Measurements from ENCODE around the gene NEUROG1. TPM values are rescaled to one million over a fixed set of nuclear protein-coding genes. Genes with fewer than 3 reads are reported as not detected.

Gene NEUROG1, protein sequence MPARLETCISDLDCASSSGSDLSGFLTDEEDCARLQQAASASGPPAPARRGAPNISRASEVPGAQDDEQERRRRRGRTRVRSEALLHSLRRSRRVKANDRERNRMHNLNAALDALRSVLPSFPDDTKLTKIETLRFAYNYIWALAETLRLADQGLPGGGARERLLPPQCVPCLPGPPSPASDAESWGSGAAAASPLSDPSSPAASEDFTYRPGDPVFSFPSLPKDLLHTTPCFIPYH
- total RNA-seq (2014; rRNA removed; shearing (Covaris generic); ENCODE audit: low replicate concordance): not detected in 2 replicates

DNA sequence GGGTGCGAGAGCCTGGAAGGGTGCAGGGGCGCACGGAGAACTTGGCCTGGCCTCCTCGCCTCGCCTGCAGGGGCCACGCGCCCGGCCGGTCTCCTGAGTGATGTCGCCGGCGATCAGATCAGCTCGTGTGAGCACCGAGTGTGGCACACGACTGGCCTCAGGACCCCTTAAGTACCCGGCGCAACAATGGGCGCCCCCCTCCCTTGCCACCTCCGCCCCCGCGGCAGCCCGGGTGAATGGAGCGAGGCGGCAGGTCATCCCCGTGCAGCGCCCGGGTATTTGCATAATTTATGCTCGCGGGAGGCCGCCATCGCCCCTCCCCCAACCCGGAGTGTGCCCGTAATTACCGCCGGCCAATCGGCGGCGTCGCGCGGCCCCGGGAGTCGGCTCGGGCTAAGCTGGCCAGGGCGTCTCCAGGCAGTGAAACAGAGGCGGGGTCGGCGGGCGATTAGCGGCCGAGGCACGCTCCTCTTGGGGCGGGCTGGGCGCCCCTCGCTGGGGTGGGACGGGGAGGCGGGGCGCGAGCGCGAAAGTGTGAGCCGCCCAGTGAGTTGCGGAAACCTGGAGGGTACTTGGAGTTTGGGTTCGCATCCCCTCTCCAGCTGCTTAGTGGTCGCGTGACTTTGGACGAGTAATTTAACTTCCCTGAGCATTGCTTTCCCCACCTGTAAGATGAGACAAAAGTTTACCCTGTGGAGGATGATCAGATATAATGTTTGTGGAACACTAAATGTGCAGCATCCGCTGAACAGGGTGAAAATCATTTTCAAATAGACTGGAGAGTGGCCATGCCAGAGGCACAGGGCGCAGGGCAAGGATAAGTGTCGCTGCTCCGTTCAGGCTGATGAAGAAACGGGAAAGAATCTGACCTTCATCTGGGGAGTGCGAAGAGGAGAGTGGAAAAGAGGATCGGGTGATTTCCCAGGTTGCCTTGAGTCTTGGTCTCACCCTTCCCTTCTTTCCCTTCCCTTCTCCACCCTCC, at the start of gene NEUROG1:
Gene NEUROG1 (minus strand): TSS at position 145 of the 982 bp plus-strand sequence. CDS start 274 bp downstream, outside the sequence.
- Histone ChIP-seq H2AFZ (ENCODE audit: low read length) (no peak within 1 kb of the TSS), H3K27me3 (ENCODE audit: low read length) (no peaks in the 10 kb centered on the region)

DNA sequence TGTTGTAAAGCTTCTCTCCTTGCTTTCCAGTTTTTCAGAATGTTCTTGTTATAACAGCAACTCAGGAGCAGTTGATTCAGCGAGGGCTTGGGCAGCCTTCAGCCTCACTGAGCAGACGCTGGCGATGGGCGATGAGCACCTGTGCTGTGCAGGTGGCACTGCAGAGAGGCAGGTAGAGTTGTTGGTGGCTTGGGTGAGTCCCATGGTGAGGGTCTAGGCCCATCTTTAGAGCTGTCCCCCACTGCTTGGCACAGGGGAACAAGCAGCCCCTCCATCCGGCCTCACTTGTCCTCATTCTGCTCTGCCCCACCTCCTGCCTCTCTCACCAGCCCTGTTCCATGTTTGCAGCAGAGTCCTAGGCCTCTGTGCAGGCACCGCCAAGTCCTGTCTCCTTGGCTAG, 49.2 kb upstream of the NEUROG1 start:
- Histone ChIP-seq H4K20me1 (ENCODE audit: insufficient read depth, low read depth, low read length) (no peaks in the 10 kb centered on the region), H3K79me2 (ENCODE audit: low read length) (no peaks in the 10 kb centered on the region), H3K36me3 (ENCODE audit: insufficient read depth, low read length) (no peaks in the 10 kb centered on the region), H3K9ac (ENCODE audit: low read length) (no peak overlapping the region), H2AFZ (ENCODE audit: low read length) (no peak overlapping the region), H3K9me3 (ENCODE audit: low read length) (no peaks in the 10 kb centered on the region), H3K27me3 (ENCODE audit: low read length) (no peaks in the 10 kb centered on the region), H3K4me3 (ENCODE audit: low read length) (no peak overlapping the region), H3K4me2 (ENCODE audit: low read depth, low read length, poor library complexity, severe bottlenecking) (no peak overlapping the region), H3K4me1 (ENCODE audit: low read length) (no peaks in the 10 kb centered on the region), H3K9me2 (replicated peaks; ENCODE audit: insufficient read depth, low read length) (no peaks in the 10 kb centered on the region), H3K27ac (ENCODE audit: low read length) (no peak overlapping the region)
- DNase-seq: no peak

More for the DNA sequence above, at the start of gene NEUROG1:
- no peaks in the 10 kb centered on the region for H3K9me2 ChIP-seq (replicated peaks; ENCODE audit: insufficient read depth, low read length)
- H4K20me1 ChIP-seq (ENCODE audit: insufficient read depth, low read depth, low read length): no peaks in the 10 kb centered on the region
- H3K4me3 ChIP-seq (ENCODE audit: low read length): no peak within 1 kb of the TSS
- H3K4me2 ChIP-seq (ENCODE audit: low read depth, low read length, poor library complexity, severe bottlenecking): no peak within 1 kb of the TSS
- no peak within 1 kb of the TSS for H3K27ac ChIP-seq (ENCODE audit: low read length)
- no peaks in the 10 kb centered on the region for H3K9me3 ChIP-seq (ENCODE audit: low read length)
- H3K36me3 ChIP-seq (ENCODE audit: insufficient read depth, low read length): no peaks in the 10 kb centered on the region
- H3K4me1 ChIP-seq (ENCODE audit: low read length): no peaks in the 10 kb centered on the region
- no peaks in the 10 kb centered on the region for H3K79me2 ChIP-seq (ENCODE audit: low read length)
- DNase-seq: no peak
- H3K9ac ChIP-seq (ENCODE audit: low read length): no peak within 1 kb of the TSS

DNA sequence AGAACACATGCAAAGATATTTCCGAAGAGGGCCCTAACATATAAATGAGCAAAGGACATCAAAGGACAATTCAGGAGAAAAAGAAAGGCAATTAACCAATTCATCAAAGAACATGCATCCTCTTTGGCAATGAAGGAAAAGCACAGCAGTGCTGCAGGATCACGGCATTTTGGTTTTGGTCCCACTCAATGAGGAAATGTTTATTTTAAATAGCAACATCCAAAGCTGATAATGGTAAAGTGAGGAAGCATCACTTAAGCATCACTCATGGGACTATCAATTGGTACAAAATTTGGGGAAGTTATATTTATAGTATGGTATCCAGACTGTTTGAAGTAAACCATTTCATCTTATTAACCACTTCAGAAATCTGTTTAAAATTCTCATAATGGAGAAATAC, 48.5 kb upstream of the NEUROG1 start:
- H3K9ac ChIP-seq (ENCODE audit: low read length): no peak overlapping the region
- no peaks in the 10 kb centered on the region for H3K9me3 ChIP-seq (ENCODE audit: low read length)
- H3K4me1 ChIP-seq (ENCODE audit: low read length): no peaks in the 10 kb centered on the region
- H3K79me2 ChIP-seq (ENCODE audit: low read length): no peaks in the 10 kb centered on the region
- H3K36me3 ChIP-seq (ENCODE audit: insufficient read depth, low read length): no peaks in the 10 kb centered on the region
- no peaks in the 10 kb centered on the region for H3K27me3 ChIP-seq (ENCODE audit: low read length)
- H3K4me3 ChIP-seq (ENCODE audit: low read length): no peak overlapping the region
- no peak for DNase-seq
- no peak overlapping the region for H3K27ac ChIP-seq (ENCODE audit: low read length)
- no peak overlapping the region for H3K4me2 ChIP-seq (ENCODE audit: low read depth, low read length, poor library complexity, severe bottlenecking)
- H3K9me2 ChIP-seq (replicated peaks; ENCODE audit: insufficient read depth, low read length): no peaks in the 10 kb centered on the region
- no peaks in the 10 kb centered on the region for H4K20me1 ChIP-seq (ENCODE audit: insufficient read depth, low read depth, low read length)
- H2AFZ ChIP-seq (ENCODE audit: low read length): no peak overlapping the region

DNA sequence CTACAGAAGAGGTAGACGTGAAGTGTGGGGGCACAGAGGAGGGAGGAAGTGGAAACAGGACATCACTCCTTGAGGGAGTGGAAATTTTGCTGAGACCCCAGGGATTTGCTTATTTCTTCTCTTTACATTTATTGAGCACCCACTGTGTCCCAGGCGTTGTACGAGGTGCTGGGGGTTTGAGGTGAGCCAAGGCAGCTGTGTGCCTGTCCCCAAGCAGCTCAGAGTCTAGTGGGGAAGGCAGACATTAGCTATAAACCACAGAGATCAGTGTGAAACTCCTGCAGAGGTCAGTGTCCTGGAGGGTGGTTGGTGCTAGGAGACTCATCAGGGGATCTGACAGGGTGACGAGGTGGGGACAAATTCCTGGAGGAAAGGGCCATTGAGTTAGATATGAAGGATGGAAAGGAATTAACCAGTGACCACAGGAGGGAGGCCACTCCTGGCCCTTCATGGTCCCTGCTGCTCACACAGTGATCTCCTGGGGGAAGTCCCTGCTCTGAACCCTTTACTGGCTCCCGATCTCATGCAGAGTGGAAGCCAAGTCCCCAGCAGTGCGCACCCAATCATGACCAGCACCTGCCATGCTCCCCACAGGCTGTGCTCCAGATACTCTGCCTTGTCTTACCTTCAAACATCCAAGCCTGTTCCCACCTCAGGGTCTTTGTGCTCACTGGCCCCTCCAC, 46.5 kb upstream of the NEUROG1 start:
- Histone ChIP-seq H3K4me2 (ENCODE audit: low read depth, low read length, poor library complexity, severe bottlenecking) (no peak overlapping the region), H4K20me1 (ENCODE audit: insufficient read depth, low read depth, low read length) (no peaks in the 10 kb centered on the region), H3K9me3 (ENCODE audit: low read length) (no peaks in the 10 kb centered on the region), H3K4me1 (ENCODE audit: low read length) (no peaks in the 10 kb centered on the region), H3K4me3 (ENCODE audit: low read length) (no peak overlapping the region), H3K79me2 (ENCODE audit: low read length) (no peaks in the 10 kb centered on the region), H3K36me3 (ENCODE audit: insufficient read depth, low read length) (no peaks in the 10 kb centered on the region), H3K9me2 (replicated peaks; ENCODE audit: insufficient read depth, low read length) (no peaks in the 10 kb centered on the region), H2AFZ (ENCODE audit: low read length) (no peak overlapping the region), H3K9ac (ENCODE audit: low read length) (no peak overlapping the region), H3K27ac (ENCODE audit: low read length) (no peak overlapping the region), H3K27me3 (ENCODE audit: low read length) (no peaks in the 10 kb centered on the region)
- no peak for DNase-seq

DNA sequence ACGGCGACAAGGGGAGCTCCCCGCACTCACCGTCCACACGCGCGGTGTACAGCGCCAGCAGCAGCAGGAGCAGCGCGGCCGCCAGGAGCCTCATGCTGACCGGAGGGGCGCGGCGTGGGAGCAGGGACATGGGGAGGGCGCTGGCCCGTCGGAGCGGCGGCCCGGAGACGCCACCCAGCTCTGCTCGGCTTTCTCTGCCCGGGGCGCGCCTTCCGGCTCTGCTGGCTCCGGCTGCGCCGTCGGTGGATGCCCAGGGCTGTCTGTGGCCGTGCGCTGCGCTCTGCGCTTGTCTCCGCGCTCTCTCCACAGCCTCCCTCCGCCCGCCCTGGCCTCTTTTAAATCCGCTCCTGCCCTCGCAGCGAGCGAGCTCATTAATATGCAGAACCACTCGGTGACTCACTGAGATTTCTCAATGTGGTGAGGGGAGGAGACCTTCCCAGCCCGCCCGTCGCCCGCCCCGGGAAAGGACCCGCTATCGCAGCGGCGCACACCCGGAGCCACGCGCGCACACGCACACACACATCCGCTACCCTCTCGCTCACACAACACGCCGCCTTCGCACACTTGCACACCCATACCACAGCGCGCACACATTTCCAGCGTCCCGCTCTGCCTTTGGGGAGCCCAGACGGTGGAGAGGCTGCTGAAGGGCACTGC, 43.0 kb upstream of the NEUROG1 start, which contains the start of gene CXCL14:
Gene CXCL14 (minus strand): TSS at position 307 of the 657 bp plus-strand sequence. CDS start 213 bp downstream, at position 94.
- Histone ChIP-seq H3K4me3 (ENCODE audit: low read length) (no peak within 1 kb of the TSS), H3K9me3 (ENCODE audit: low read length) (no peaks in the 10 kb centered on the region), H3K9ac (ENCODE audit: low read length) (no peak within 1 kb of the TSS), H3K27ac (ENCODE audit: low read length) (no peak within 1 kb of the TSS), H2AFZ (ENCODE audit: low read length) (no peak within 1 kb of the TSS), H3K79me2 (ENCODE audit: low read length) (no peaks in the 10 kb centered on the region), H3K4me2 (ENCODE audit: low read depth, low read length, poor library complexity, severe bottlenecking) (no peak within 1 kb of the TSS), H3K4me1 (ENCODE audit: low read length) (peaks cover 2% of the 10 kb centered on the region; the same call in 1 of the 2 replicates), H4K20me1 (ENCODE audit: insufficient read depth, low read depth, low read length) (no peaks in the 10 kb centered on the region), H3K9me2 (replicated peaks; ENCODE audit: insufficient read depth, low read length) (no peaks in the 10 kb centered on the region), H3K27me3 (ENCODE audit: low read length) (no peaks in the 10 kb centered on the region), H3K36me3 (ENCODE audit: insufficient read depth, low read length) (no peaks in the 10 kb centered on the region)
- no peak for DNase-seq

DNA sequence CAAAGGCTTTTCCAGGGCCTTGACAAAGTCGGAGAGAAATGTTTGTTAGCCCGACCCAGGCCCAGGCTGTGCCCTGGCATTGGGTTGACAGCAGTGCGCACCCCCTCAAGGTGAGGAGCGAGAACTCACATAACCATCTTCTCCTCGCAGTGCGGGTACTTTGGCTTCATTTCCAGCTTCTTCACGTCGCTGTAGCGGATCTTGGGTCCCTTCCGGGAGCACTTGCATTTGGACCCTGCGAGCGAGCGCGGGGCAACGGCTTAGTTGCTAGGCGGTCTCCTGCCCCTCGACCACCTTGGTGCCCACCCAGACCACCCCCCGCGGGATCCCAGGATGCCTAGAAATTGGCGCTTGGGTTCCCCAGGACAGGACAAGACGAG, 42.5 kb upstream of the NEUROG1 start:
- no peak overlapping the region for H3K9ac ChIP-seq (ENCODE audit: low read length)
- H3K36me3 ChIP-seq (ENCODE audit: insufficient read depth, low read length): no peaks in the 10 kb centered on the region
- H3K4me1 ChIP-seq (ENCODE audit: low read length): peaks cover 2% of the 10 kb centered on the region; the same call in 1 of the 2 replicates
- H3K27me3 ChIP-seq (ENCODE audit: low read length): no peaks in the 10 kb centered on the region
- H3K9me2 ChIP-seq (replicated peaks; ENCODE audit: insufficient read depth, low read length): no peaks in the 10 kb centered on the region
- no peaks in the 10 kb centered on the region for H3K9me3 ChIP-seq (ENCODE audit: low read length)
- no peak overlapping the region for H3K4me3 ChIP-seq (ENCODE audit: low read length)
- no peak overlapping the region for H3K27ac ChIP-seq (ENCODE audit: low read length)
- DNase-seq: no peak
- H3K79me2 ChIP-seq (ENCODE audit: low read length): no peaks in the 10 kb centered on the region
- no peaks in the 10 kb centered on the region for H4K20me1 ChIP-seq (ENCODE audit: insufficient read depth, low read depth, low read length)
- no peak overlapping the region for H2AFZ ChIP-seq (ENCODE audit: low read length)
- no peak overlapping the region for H3K4me2 ChIP-seq (ENCODE audit: low read depth, low read length, poor library complexity, severe bottlenecking)

DNA sequence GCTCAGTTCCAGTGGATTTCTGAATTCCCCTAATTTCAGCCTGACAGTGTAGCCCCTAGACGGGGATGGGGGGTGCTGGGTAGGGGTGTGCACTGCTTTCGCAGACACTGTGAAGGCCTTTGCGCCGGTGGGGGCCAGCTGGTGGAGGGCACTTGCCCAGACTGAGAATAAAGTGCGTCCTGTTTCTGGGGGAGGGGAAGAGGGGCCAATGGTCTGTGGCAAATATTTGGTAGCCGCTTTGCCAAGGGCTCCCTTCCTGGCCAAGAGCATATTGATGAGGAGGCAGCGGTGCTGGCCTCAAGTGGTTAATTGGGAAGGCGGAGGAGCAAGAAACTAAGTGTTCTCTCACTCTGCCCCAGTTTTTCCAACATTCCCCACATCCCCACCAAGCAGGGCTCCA, 41.7 kb upstream of the NEUROG1 start:
- Histone ChIP-seq H3K4me3 (ENCODE audit: low read length) (no peak overlapping the region), H3K27ac (ENCODE audit: low read length) (no peak overlapping the region), H3K27me3 (ENCODE audit: low read length) (no peaks in the 10 kb centered on the region), H3K9ac (ENCODE audit: low read length) (no peak overlapping the region), H3K4me2 (ENCODE audit: low read depth, low read length, poor library complexity, severe bottlenecking) (no peak overlapping the region), H3K4me1 (ENCODE audit: low read length) (peaks cover 2% of the 10 kb centered on the region; the same call in 1 of the 2 replicates), H3K36me3 (ENCODE audit: insufficient read depth, low read length) (no peaks in the 10 kb centered on the region), H3K9me3 (ENCODE audit: low read length) (no peaks in the 10 kb centered on the region), H3K79me2 (ENCODE audit: low read length) (no peaks in the 10 kb centered on the region), H3K9me2 (replicated peaks; ENCODE audit: insufficient read depth, low read length) (no peaks in the 10 kb centered on the region), H4K20me1 (ENCODE audit: insufficient read depth, low read depth, low read length) (no peaks in the 10 kb centered on the region), H2AFZ (ENCODE audit: low read length) (no peak overlapping the region)
- no peak for DNase-seq
